ENCODE data around the gene IDI2.

DNA sequence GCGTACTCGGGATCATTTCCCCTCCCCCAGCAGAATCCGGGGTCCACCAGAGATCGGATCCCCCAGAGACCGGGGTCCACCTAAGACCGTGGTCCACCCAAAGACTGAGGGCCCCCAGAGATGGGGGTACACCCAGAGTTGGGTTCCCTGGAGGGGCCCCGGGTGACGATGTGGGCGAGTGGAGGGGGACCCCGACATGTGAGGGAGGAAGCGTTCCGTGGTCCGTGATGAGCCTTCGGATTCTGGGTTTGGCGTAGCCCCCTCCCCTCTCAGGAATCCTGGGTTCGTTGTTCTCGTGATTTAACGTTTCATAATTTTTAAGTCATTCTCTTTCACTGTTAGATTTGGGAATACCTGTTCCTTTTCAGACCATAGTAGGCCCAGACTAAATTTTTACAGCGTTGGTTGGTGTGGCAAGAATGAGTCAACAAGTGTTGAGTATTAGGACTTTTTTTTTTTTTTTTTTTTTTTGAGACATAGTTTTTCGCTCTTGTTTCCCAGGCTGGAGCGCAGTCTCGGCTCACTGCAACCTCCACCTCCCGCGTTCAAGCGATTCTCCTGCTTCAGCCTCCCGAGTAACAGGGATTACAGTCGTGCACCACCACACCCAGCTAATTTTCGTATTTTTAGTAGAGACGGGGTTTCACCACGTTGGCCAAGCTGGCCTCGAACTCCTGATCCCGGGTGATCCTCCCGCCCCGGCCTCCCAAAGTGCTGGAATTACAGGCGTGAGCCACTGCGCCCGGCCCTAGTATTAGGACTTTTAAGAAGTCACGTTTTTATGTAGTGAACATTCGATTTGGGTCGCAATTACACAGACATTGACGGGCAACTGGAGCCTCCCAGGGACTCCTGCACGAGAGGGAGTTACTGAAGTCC lies 36.8 kb downstream of the IDI2 start:
- TF ChIP-seq, protein P1, sequence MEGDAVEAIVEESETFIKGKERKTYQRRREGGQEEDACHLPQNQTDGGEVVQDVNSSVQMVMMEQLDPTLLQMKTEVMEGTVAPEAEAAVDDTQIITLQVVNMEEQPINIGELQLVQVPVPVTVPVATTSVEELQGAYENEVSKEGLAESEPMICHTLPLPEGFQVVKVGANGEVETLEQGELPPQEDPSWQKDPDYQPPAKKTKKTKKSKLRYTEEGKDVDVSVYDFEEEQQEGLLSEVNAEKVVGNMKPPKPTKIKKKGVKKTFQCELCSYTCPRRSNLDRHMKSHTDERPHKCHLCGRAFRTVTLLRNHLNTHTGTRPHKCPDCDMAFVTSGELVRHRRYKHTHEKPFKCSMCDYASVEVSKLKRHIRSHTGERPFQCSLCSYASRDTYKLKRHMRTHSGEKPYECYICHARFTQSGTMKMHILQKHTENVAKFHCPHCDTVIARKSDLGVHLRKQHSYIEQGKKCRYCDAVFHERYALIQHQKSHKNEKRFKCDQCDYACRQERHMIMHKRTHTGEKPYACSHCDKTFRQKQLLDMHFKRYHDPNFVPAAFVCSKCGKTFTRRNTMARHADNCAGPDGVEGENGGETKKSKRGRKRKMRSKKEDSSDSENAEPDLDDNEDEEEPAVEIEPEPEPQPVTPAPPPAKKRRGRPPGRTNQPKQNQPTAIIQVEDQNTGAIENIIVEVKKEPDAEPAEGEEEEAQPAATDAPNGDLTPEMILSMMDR (IDR thresholded peaks at IDR 0.05) = no peak
- TF ChIP-seq POLR2A (IDR thresholded peaks at IDR 0.05) = no peak

Data from Peyer's patch (tissue), 4 donors.